ENCODE results near the gene GRM7. TPM values are rescaled to one million over a fixed set of nuclear protein-coding genes. Genes with fewer than 3 reads are reported as not detected.

The GRM7 gene
- total and polyA plus RNA-seq, 9 of the 15 experiments (the other 6 are each of a cell fraction or from before 2014, with no cell fraction given): not detected

DNA sequence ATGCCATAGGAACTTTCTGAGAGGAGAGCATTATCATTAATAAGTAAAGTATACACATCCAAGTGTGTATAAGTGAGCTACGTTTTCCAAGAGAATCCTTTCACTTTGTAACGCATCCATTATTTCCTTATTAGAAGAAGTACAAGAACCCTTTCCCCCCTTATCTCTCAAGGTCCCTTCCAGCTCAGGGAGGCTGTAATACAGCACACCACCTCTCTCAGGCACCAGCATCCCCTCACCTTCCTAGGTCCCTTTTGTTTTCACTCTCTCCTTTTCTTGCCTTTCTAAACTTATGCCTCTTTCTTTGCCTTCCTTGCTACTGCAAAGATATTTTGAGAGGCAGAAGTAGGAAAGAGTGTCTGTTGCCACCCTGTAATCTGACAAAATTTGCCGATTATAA lies 446.0 kb downstream of the GRM7 start (continued):
- TF ChIP-seq SAP30 (IDR thresholded peaks at IDR 0.05; ENCODE audit: borderline replicate concordance, insufficient read depth, low read depth, low read length, poor library complexity, severe bottlenecking): no peak
- TF ChIP-seq, protein P1, sequence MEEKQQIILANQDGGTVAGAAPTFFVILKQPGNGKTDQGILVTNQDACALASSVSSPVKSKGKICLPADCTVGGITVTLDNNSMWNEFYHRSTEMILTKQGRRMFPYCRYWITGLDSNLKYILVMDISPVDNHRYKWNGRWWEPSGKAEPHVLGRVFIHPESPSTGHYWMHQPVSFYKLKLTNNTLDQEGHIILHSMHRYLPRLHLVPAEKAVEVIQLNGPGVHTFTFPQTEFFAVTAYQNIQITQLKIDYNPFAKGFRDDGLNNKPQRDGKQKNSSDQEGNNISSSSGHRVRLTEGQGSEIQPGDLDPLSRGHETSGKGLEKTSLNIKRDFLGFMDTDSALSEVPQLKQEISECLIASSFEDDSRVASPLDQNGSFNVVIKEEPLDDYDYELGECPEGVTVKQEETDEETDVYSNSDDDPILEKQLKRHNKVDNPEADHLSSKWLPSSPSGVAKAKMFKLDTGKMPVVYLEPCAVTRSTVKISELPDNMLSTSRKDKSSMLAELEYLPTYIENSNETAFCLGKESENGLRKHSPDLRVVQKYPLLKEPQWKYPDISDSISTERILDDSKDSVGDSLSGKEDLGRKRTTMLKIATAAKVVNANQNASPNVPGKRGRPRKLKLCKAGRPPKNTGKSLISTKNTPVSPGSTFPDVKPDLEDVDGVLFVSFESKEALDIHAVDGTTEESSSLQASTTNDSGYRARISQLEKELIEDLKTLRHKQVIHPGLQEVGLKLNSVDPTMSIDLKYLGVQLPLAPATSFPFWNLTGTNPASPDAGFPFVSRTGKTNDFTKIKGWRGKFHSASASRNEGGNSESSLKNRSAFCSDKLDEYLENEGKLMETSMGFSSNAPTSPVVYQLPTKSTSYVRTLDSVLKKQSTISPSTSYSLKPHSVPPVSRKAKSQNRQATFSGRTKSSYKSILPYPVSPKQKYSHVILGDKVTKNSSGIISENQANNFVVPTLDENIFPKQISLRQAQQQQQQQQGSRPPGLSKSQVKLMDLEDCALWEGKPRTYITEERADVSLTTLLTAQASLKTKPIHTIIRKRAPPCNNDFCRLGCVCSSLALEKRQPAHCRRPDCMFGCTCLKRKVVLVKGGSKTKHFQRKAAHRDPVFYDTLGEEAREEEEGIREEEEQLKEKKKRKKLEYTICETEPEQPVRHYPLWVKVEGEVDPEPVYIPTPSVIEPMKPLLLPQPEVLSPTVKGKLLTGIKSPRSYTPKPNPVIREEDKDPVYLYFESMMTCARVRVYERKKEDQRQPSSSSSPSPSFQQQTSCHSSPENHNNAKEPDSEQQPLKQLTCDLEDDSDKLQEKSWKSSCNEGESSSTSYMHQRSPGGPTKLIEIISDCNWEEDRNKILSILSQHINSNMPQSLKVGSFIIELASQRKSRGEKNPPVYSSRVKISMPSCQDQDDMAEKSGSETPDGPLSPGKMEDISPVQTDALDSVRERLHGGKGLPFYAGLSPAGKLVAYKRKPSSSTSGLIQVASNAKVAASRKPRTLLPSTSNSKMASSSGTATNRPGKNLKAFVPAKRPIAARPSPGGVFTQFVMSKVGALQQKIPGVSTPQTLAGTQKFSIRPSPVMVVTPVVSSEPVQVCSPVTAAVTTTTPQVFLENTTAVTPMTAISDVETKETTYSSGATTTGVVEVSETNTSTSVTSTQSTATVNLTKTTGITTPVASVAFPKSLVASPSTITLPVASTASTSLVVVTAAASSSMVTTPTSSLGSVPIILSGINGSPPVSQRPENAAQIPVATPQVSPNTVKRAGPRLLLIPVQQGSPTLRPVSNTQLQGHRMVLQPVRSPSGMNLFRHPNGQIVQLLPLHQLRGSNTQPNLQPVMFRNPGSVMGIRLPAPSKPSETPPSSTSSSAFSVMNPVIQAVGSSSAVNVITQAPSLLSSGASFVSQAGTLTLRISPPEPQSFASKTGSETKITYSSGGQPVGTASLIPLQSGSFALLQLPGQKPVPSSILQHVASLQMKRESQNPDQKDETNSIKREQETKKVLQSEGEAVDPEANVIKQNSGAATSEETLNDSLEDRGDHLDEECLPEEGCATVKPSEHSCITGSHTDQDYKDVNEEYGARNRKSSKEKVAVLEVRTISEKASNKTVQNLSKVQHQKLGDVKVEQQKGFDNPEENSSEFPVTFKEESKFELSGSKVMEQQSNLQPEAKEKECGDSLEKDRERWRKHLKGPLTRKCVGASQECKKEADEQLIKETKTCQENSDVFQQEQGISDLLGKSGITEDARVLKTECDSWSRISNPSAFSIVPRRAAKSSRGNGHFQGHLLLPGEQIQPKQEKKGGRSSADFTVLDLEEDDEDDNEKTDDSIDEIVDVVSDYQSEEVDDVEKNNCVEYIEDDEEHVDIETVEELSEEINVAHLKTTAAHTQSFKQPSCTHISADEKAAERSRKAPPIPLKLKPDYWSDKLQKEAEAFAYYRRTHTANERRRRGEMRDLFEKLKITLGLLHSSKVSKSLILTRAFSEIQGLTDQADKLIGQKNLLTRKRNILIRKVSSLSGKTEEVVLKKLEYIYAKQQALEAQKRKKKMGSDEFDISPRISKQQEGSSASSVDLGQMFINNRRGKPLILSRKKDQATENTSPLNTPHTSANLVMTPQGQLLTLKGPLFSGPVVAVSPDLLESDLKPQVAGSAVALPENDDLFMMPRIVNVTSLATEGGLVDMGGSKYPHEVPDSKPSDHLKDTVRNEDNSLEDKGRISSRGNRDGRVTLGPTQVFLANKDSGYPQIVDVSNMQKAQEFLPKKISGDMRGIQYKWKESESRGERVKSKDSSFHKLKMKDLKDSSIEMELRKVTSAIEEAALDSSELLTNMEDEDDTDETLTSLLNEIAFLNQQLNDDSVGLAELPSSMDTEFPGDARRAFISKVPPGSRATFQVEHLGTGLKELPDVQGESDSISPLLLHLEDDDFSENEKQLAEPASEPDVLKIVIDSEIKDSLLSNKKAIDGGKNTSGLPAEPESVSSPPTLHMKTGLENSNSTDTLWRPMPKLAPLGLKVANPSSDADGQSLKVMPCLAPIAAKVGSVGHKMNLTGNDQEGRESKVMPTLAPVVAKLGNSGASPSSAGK (IDR thresholded peaks at IDR 0.05): no peak
- TF ChIP-seq MCM7 (IDR thresholded peaks at IDR 0.05): no peak
- no peak for TF ChIP-seq BRD4 (IDR thresholded peaks at IDR 0.05)
- no peak for TF ChIP-seq ZNF212 (CRISPR knock-in tag; IDR thresholded peaks at IDR 0.05)
- TF ChIP-seq, protein P2, sequence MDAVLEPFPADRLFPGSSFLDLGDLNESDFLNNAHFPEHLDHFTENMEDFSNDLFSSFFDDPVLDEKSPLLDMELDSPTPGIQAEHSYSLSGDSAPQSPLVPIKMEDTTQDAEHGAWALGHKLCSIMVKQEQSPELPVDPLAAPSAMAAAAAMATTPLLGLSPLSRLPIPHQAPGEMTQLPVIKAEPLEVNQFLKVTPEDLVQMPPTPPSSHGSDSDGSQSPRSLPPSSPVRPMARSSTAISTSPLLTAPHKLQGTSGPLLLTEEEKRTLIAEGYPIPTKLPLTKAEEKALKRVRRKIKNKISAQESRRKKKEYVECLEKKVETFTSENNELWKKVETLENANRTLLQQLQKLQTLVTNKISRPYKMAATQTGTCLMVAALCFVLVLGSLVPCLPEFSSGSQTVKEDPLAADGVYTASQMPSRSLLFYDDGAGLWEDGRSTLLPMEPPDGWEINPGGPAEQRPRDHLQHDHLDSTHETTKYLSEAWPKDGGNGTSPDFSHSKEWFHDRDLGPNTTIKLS (IDR thresholded peaks at IDR 0.05; ENCODE audit: borderline replicate concordance, low read depth): no peak
- TF ChIP-seq ZBTB1 (CRISPR knock-in tag; IDR thresholded peaks at IDR 0.05; ENCODE audit: borderline replicate concordance, low read depth): no peak
- no peak for TF ChIP-seq ZNF445 (CRISPR knock-in tag; IDR thresholded peaks at IDR 0.05; ENCODE audit: low read depth)

Measured in K562 (cell line).